Esophagus (tissue), 2 donors: ENCODE data around the gene LGALS3BP. TPM values are rescaled to one million over a fixed set of nuclear protein-coding genes. Genes with fewer than 3 reads are reported as not detected.

Source experiments
- H3K27ac ChIP-seq, 2 donors: one replicate each; pipeline ENCODE4 v1.5.1; 2013; ENCODE audit warnings: low read depth in 2 of 2, mild to moderate bottlenecking in 2 of 2, inconsistent platforms in 1 of 2, low read length in 1 of 2, moderate library complexity in 1 of 2
- H3K27me3 ChIP-seq, 2 donors: one replicate each; pipeline ENCODE4 v1.6.1; 2013; ENCODE audit warnings: low read length in 2 of 2, control low read depth in 1 of 2, mild to moderate bottlenecking in 1 of 2; ENCODE audit not compliant: insufficient read depth in 2 of 2, control insufficient read depth in 1 of 2
- H3K36me3 ChIP-seq, 2 donors: one replicate each; pipeline ENCODE4 v1.6.1; 2013; ENCODE audit warnings: low read length in 1 of 2; ENCODE audit not compliant: control insufficient read depth in 2 of 2, insufficient read depth in 2 of 2
- H3K4me1 ChIP-seq, 2 donors: one replicate each; pipeline ENCODE4 v1.6.1; 2013; ENCODE audit warnings: low read length in 1 of 2; ENCODE audit not compliant: control insufficient read depth in 2 of 2, insufficient read depth in 2 of 2
- H3K4me3 ChIP-seq, 2 donors: one replicate each; pipeline ENCODE4 v1.5.1; 2013; ENCODE audit warnings: low read length in 2 of 2, mild to moderate bottlenecking in 2 of 2, low read depth in 1 of 2, moderate library complexity in 1 of 2
- H3K9me3 ChIP-seq, 2 donors: one replicate each; pipeline ENCODE4 v1.6.1; 2013; ENCODE audit warnings: mild to moderate bottlenecking in 2 of 2, low read depth in 1 of 2, low read length in 1 of 2, moderate library complexity in 1 of 2; ENCODE audit not compliant: control insufficient read depth in 2 of 2, insufficient read depth in 1 of 2
- WGBS, 2 donors: extraction: QIAGEN DNeasy Blood & Tissue Kit; methylation state at CpG; one replicate each; pipeline ENCODE4 v1.1.7; 2013; 5-methylcytosine and 5-hydroxymethylcytosine counted together
- polyA plus RNA-seq, 2 donors: library from polyadenylated mRNA; stranded (reverse); fragments of 200-250 nt; gene quantifications; one replicate each; pipeline ENCODE4 v1.2.3, GENCODE V29; 2013
- donor health status: healthy with polysubstance abuse.
- donor health status: Bipolar disorder and iron deficiency.

LGALS3BP gene
- polyA plus RNA-seq, 2 donors, result 85.1 to 103 TPM

DNA sequence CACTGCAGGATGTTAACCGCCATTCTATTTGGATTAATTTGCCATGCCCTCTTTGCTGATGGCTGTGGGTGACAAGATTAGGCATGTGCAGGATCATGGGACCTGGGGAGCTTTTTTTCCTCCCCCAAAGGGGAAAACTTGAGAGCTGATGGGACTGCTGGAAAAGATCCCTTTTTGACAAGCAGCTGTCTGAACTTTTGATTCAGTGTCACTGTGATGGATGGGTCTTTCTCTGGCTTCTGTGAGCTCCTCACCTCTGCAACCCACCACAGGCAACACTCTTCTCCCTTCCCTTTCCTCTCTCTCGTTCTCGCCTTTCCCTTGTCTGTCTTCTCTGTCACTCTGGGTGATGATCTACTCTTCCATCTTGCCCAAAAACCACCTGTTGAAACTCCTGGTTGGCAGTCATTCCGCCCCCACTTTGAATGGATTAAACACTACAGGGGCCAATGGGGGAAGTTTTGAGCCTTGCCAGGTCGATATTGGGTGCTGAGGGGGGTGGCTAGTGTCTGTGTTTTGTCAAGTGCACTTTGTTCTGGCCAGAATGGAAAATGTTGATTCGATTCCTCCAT lies 32.9 kb upstream of the LGALS3BP start:
- no peaks in the 10 kb centered on the region for H3K27me3 ChIP-seq
- WGBS, 2 donors, result 77% methylated on average over 6 of the region's 6 CpGs
- no peak overlapping the region for H3K27ac ChIP-seq
- H3K36me3 ChIP-seq, result no peaks in the 10 kb centered on the region
- no peak overlapping the region for H3K4me3 ChIP-seq
- H3K9me3 ChIP-seq, result no peaks in the 10 kb centered on the region
- peaks cover 6 to 9% of the 10 kb centered on the region in 2 donors for H3K4me1 ChIP-seq

DNA sequence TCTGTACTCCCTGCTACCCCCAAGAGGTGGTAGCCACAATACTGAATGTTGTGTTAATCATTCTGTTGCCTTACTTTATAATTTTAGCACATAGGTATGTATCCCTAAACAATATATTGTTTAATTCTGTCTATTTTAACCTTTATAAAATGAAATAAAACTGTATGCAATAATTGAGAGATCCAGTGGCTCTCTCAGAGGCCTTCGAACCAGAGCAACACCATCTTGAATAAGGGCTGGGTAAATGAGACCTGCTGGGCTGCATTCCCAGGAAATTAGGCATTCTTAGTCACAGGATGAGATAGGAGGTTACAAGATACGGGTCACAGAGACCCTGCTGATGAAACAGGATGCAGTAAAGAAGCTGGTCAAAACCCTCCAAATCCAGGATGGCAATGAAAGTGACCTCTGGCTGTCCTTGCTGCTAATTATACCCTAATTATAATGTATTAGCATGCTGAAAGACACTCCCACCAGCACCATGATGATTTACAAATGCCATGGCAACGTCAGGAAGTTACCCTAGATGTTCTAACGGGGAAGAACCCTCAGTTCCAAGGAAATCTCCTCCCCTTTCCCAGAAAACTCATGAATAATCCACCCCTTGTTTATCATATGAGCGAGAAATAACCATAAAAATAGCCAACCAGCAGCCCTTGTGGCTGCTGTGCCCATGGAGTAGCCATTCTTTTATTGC lies 31.9 kb upstream of the LGALS3BP start:
- Histone ChIP-seq H3K27ac (no peak overlapping the region), H3K4me1 (peaks cover 6 to 13% of the 10 kb centered on the region in 2 donors)
- 69 to 70% methylated on average over 5 of the region's 5 CpGs for WGBS, 2 donors

DNA sequence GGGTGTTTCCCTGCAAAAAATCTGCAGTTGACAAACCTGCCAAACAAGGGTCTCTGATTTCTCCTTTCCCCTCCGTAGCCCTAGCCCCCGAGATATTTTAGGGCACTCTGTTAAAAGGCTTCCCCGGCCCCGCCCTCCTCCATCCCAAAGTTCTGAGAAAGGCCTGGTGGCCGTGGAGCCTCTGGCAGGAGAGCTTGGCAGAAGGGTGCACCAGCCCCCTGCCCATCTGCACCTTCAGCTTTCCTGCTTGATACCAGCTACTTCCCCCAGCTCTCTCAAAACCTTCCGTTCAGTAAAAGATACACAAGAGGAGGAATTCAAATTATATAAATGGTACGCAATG lies 30.6 kb upstream of the LGALS3BP start:
- Histone ChIP-seq H3K4me3 (peak overlapping the region in 1 of 2 donors; percentile 88), H3K36me3 (peaks cover 0 to 2% of the 10 kb centered on the region in 2 donors), H3K9me3 (no peaks in the 10 kb centered on the region), H3K4me1 (peaks cover 6 to 24% of the 10 kb centered on the region in 2 donors), H3K27ac (peak overlapping the region; percentile 70 to 84), H3K27me3 (no peaks in the 10 kb centered on the region)
- 58 to 72% methylated on average over 7 of the region's 7 CpGs for WGBS, 2 donors

More for the DNA sequence above, 31.9 kb upstream of the LGALS3BP start:
- Histone ChIP-seq H3K27me3 (no peaks in the 10 kb centered on the region), H3K4me3 (no peak overlapping the region), H3K36me3 (peaks cover 0 to 2% of the 10 kb centered on the region in 2 donors), H3K9me3 (no peaks in the 10 kb centered on the region)

GRCh38 chr17:79009397-79010303 lies 29.9 kb upstream of the LGALS3BP start, which contains the start of gene CANT1:
TSS of gene CANT1 (minus strand) at chr17:79009764. CDS start at chr17:78997622, 12,142 bp downstream.
- H3K4me3 ChIP-seq, result peak within 1 kb of the TSS; percentile 86 to 88

DNA sequence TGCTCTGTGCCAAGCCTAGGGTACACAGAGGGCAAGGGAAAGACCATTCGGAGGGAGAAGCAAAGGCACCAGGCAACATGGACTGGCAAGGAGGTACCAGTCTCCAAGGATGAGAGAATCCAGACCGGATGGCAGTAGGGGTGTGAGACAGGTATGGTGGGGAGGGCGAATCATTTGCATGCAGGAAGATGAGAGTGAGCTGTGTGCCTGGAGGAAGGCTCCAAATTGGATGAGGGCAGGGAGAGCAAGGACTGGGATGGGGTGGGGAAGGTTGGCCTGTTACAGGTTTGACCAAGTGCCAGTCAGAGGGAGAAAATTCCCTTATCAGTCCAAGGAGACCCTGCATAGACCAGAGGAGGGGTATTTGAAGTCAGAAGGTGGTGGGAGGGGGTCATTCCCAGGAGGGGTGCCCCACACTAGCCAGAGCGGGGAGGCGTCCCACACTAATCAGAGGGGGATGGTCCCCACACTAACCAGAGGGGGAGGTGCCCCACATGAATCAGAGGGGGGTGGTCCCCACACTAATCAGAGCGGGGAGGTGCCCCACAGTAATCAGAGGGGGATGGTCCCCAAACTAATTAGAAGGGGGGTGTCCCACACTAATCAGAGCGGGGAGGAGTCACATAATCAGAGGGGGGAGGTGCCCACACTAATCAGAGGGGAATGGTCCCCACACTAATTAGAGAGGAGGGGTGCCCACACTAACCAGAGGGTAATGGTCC lies 29.1 kb upstream of the LGALS3BP start:
- peak overlapping the region; percentile 84 to 85 for H3K27ac ChIP-seq
- no peaks in the 10 kb centered on the region for H3K27me3 ChIP-seq
- WGBS, 2 donors, result 27% methylated on average over 7 of the region's 7 CpGs
- H3K36me3 ChIP-seq, result peaks cover 0 to 2% of the 10 kb centered on the region in 2 donors
- peak overlapping the region; percentile 86 to 88 for H3K4me3 ChIP-seq
- no peaks in the 10 kb centered on the region for H3K9me3 ChIP-seq
- H3K4me1 ChIP-seq, result peaks cover 6 to 24% of the 10 kb centered on the region in 2 donors

More at GRCh38 chr17:79009397-79010303, 29.9 kb upstream of the LGALS3BP start, which contains the start of gene CANT1:
- H3K9me3 ChIP-seq, result no peaks in the 10 kb centered on the region
- H3K27me3 ChIP-seq, result no peaks in the 10 kb centered on the region
- H3K27ac ChIP-seq, result peak within 1 kb of the TSS; percentile 84 to 85
- H3K36me3 ChIP-seq, result peaks cover 0 to 2% of the 10 kb centered on the region in 2 donors
- WGBS, 2 donors, result 1% methylated on average over 68 to 73 of the region's 73 CpGs
- H3K4me1 ChIP-seq, result peaks cover 6 to 24% of the 10 kb centered on the region in 2 donors

- H3K36me3 ChIP-seq, result peaks cover 3 to 5% of the 10 kb centered on the region in 2 donors
- H3K4me1 ChIP-seq, result peaks cover 7 to 24% of the 10 kb centered on the region in 2 donors
- H3K27ac ChIP-seq, result peak overlapping the region in 1 of 2 donors; percentile 45
- H3K9me3 ChIP-seq, result no peaks in the 10 kb centered on the region
- no peaks in the 10 kb centered on the region for H3K27me3 ChIP-seq
- WGBS, 2 donors, result 68 to 73% methylated on average over 21 of the region's 21 CpGs
- H3K4me3 ChIP-seq, result peak overlapping the region; percentile 86 to 88
Measured at GRCh38 chr17:79007504-79008381, 28.0 kb upstream of the LGALS3BP start.

DNA sequence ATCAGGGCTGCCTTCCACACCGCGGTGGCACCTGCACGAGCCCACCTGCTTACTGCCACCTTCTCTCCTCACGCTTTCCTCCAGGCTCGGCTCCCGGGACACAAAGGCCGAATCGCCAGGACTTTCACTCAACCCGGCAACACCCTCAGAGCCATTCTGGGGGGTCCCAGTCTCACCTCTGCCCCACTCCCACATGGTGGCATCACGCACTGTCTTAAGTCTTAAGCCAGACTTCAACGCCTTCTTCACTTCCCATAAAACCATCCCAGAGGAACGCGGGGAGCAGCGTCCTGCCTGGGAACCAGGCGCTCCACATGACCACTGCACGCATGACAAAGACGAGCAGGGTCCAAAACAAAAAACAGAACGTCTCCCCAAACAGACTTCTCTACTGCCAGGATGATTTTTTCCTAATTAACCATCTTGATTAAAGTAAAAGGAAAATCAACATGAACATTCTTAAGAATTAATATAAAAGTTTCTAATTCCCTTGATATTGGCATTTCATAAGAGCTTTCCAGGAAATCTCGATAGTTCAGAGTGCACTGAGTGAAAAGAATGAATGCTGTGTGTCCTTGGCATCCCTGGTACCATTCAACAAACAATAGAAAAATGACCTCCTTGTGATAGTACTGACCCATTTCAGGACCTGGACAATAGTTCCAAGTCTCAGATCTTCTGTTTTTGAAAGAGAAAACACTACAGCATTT lies 27.2 kb upstream of the LGALS3BP start:
- Histone ChIP-seq H3K4me3 (no peak overlapping the region), H3K4me1 (peaks cover 9 to 24% of the 10 kb centered on the region in 2 donors), H3K27me3 (no peaks in the 10 kb centered on the region), H3K9me3 (no peaks in the 10 kb centered on the region), H3K27ac (peak overlapping the region in 1 of 2 donors; percentile 11), H3K36me3 (peaks cover 6 to 9% of the 10 kb centered on the region in 2 donors)
- WGBS, 2 donors, result 83 to 84% methylated on average over 19 of the region's 19 CpGs

DNA sequence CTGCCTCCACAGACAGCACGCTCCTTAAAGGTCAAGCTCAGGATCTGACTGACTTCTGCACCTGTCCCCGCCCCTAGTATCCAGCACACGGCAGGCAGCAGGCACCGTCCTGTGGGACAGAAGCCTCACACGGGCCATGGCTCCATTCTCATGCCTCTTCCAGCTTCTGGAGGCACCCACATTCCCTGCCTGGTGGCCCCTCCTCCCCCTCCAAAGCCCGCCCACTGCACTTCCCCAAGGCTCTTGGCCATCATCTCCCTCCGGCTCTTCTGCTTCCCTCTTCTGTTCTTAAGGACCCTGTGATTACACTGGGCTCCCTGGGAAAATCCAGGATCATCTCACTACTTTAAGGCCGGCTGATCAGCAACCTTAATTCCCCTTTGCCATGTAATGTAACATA lies 26.3 kb upstream of the LGALS3BP start:
- H3K36me3 ChIP-seq, result peaks cover 6 to 9% of the 10 kb centered on the region in 2 donors
- 67 to 68% methylated on average over 8 of the region's 8 CpGs for WGBS, 2 donors
- peak overlapping the region; percentile 71 to 81 for H3K27ac ChIP-seq
- peaks cover 9 to 24% of the 10 kb centered on the region in 2 donors for H3K4me1 ChIP-seq
- no peaks in the 10 kb centered on the region for H3K9me3 ChIP-seq
- H3K27me3 ChIP-seq, result no peaks in the 10 kb centered on the region
- H3K4me3 ChIP-seq, result no peak overlapping the region
